GF-D8 (cell line): ENCODE data around the gene CDK4.
"Not testable (repeated sequence)": the region's sequence is repeated elsewhere in the genome, so short reads cannot be mapped to it uniquely, and the experiment has no call there.

Experiments
- DNase-seq: peaks from one replicate; lab custom pipeline; 2025; lab: John Stamatoyannopoulos, UW

Gene CDK4

GRCh38 chr12:57724003-57724935 is 27.8 kb downstream of the CDK4 start:
- no peak for DNase-seq

DNA sequence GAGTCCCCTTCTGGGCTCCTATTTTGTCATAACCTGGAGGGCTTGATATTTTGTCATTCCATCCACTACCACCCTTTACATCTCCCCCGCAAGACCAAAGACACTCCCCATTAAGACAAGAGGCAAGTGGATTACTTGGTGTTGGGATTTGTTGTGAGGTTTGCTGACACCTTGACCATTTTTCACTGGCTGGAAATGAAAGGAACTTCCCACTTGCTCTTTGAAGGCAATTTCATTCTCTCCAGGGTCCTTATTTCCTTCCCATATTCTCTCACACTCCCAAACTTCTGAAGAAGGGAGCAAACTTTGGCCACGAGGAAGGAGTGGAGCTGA is 28.5 kb downstream of the CDK4 start:
- no peak for DNase-seq

DNA sequence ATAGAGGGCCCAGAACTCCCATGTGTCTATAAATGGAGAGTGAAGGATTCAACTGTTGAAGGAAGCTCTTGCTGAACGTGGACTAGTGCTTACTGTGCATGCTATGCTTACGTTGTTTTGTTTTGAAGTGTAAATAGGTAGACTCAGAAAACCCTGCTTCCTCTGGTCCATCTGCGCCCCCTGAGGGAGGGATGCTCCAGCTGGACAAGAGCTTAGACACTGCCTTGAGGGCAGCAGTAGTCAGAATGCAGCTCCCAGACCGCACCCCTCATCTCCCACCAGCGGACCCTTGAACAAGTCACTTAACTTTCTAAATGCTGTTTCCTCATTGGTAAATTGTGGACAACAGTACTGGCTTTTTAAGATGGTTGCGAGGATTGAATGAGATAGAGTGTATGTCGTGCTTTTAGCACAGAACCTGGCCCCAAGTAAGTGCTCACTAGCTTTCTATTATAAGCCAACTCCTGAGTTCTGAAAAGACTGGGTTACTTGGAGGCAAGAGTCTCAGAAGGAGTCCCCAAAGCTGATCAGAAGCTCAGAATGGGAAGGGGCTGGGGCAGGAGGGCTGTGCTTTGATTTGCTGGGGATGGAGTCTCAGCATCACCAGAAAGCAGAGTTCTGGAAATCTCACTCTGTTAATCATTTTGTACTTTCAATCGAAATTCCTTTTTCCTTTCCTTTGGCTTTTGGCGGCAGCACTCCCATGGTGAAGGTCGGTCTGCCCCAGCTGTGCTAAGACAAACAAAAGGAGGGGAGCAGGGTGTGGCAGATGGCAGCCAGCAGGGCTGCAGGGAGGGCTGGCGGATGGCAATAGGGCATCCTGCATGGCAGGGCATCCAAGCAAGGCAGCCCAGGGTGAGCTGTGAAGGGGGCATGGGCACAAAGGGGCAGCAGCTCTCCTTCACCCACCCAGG is 29.1 kb downstream of the CDK4 start:
- no peak for DNase-seq

- not testable (repeated sequence) for DNase-seq
Observed at GRCh38 chr12:57721846-57722608, 30.1 kb downstream of the CDK4 start.

DNA sequence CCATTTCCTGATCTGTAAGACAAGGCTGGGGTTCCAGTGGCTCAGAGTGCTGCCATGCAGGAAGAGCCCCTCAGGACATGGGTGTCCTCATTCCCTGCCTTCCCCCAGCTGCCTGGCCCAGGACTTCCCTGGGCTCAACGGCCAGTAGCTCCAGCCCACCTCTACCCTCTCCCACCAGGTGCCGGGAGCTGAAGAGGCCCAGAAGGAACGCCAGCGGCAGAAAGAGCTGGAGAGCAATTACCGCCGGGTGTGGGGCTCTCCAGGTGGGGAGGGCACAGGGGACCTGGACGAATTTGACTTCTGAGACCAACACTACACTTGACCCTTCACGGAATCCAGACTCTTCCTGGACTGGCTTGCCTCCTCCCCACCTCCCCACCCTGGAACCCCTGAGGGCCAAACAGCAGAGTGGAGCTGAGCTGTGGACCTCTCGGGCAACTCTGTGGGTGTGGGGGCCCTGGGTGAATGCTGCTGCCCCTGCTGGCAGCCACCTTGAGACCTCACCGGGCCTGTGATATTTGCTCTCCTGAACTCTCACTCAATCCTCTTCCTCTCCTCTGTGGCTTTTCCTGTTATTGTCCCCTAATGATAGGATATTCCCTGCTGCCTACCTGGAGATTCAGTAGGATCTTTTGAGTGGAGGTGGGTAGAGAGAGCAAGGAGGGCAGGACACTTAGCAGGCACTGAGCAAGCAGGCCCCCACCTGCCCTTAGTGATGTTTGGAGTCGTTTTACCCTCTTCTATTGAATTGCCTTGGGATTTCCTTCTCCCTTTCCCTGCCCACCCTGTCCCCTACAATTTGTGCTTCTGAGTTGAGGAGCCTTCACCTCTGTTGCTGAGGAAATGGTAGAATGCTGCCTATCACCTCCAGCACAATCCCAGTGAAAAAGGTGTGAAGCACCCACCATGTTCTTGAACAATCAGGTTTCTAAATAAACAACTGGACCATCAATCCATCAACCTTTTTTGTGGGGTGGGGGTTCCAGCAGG is 31.2 kb downstream of the CDK4 start:
- DNase-seq: no peak

DNA sequence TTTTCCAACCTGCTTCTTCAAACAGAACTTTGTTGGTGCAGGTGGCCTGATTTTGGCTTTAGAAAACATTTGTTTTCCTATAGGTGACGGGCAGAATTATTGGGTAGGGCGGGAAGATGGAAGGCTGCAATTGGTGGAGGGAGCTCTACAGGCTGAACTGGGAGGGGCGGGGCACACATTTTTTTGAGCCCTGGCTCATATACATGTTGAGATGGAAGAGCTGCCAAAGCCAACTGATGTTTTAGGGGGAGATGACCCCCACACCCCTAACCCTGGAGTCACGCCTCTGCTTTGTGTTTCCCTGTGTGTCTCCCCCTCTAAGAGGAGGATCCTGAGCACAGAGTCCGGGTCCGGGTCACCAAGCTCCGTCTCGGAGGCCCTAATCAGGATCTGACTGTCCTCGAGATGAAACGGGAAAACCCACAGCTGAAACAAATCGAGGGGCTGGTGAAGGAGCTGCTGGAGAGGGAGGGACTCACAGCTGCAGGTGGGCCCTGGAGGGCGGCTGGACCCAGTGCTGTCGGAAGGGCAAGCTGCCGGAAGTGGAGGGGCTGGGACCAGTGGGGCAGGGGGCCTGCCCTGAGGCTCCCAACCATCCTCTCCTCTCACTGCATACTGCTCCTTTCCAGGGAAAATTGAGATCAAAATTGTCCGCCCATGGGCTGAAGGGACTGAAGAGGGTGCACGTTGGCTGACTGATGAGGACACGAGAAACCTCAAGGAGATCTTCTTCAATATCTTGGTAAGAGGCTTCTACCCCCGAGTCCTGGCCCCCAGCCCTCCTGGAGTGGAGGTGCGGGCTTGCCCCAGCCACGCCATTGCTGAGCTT is 32.1 kb downstream of the CDK4 start:
- DNase-seq: no peak

DNA sequence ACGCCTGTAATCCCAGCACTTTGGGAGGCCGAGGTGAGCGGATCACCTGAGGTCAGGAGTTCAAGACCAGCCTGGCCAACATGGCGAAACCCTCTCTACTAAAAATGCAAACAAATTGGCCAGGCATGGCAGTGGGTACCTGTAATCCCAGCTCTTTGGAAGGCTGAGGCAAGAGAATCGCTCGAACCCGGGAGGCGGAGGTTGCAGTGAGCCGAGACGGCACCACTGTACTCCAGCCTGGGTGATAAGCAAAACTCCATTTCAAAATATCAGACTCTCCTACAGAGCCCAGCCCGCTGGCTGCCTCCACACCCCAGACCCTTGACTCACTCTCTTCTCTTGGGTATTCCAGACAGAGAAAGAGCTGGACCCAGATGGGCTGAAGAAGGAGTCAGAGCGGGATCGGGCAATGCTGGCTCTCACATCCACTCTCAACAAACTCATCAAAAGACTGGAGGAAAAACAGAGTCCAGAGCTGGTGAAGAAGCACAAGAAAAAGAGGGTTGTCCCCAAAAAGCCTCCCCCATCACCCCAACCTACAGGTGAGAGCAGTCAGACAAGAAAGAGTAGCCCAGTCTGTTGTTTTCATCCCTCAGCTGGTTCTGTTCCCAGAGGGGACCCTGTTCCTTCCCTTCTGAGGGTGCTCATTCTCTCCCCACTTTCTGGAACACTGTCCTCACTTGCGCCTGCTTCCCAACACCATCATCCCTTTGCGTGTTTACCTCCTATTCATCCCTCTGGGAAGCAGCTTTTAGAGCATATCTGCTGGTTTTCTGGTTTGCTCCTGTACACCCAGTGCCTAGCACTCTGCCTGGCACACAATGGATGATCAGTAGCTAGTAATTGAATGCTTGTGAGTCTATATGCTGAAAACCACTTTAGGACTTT is 33.2 kb downstream of the CDK4 start:
- no peak for DNase-seq

DNA sequence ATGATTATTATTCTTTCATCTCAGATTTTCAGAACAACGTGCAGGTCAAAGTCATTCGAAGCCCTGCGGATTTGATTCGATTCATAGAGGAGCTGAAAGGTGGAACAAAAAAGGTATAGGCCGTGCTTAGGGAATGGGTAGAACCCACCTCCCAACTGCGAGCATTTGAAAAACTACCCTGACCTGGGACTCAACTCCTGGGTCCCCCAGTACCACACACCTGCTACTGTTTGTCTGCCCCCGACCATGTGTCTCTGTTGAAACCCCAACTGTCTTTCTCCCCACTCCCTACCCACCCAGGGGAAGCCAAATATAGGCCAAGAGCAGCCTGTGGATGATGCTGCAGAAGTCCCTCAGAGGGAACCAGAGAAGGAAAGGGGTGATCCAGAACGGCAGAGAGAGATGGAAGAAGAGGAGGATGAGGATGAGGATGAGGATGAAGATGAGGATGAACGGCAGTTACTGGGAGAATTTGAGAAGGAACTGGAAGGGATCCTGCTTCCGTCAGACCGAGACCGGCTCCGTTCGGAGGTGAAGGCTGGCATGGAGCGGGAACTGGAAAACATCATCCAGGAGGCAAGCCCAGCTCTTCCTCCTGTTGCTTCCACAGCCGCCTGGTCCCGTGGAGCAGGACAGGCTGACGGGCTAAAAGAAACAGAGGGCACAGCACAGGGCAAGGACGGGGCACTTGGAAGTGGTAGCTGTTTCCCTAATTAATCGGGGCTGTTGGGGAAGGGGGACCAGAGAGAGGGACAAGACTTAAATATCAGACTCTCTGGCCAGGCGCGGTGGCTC is 34.1 kb downstream of the CDK4 start:
- no peak for DNase-seq

DNA sequence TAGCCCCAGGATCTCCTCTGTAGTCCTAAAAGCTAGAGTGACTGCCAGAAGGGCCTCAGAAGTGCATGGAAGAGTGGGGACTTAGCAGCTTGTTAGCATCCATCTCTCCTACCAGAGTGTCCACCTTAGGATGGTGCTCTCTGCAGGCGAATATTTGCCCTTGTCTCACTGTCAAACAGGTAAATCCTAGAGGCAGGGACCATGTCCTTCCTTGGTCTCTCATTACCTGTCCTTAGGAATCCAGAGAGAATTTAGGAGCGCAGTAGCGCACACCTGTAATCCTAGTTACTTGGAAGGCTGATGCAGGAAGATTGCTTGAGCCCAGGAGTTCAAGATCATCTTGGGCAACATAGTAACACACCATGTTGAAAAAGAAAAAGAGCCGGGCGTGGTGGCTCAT is 35.0 kb downstream of the CDK4 start:
- DNase-seq: no peak

GRCh38 chr12:57716305-57716704 is 35.8 kb downstream of the CDK4 start:
- DNase-seq: no peak

GRCh38 chr12:57715786-57716185 is 36.3 kb downstream of the CDK4 start:
- no peak for DNase-seq

DNA sequence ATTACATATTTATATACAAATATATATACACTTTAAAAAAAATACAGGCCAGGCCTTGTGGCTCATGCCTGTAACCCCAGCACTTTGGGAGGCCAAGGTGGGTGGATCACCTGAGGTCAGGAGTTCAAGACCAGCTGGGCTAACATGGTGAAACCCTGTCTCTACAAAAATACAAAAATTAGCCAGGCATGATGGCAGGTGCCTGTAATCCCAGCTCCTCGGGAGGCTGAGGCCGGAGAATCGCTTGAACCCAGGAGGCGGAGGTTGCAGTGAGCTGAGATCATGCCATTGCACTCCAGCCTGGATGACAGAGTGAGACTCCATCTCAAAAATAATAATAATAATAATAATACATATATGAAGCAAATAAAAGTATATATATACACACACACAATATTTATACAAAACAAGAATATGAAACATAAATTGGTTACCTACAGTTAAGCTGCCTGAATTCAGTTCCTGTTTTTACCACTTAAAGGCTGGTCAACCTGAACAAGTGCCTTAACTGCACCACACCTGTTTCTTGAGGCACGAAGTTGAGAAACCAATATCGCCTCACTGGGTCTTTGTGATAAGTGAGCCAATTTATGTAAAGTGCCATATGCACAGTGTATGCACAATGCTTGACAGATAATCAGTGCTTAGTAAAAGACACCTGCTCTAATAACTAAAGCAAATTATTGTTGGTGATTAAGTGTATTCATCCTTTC is 36.9 kb downstream of the CDK4 start:
- not testable (repeated sequence) for DNase-seq

GRCh38 chr12:57713209-57713608 is 38.9 kb downstream of the CDK4 start:
- DNase-seq: no peak

DNA sequence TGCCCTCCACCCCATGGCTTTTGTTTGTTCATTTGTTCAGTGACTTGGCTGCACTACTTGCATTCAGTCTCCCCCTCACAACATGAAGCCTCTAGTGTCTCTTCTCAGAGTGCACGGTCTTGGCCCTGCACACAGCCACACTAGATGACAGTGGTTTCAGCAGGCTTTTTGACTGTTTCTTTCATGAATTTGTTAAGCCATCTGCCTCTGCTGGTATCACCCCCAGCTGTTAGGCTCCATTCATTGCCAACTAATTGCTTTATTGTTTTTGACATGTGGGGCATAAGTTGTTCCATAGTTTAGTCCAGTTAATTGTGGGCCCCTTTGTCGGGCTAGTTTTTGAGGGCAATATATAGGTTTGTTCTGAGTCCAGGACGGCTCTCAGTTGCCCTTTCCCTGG is 39.4 kb downstream of the CDK4 start:
- no peak for DNase-seq

DNA sequence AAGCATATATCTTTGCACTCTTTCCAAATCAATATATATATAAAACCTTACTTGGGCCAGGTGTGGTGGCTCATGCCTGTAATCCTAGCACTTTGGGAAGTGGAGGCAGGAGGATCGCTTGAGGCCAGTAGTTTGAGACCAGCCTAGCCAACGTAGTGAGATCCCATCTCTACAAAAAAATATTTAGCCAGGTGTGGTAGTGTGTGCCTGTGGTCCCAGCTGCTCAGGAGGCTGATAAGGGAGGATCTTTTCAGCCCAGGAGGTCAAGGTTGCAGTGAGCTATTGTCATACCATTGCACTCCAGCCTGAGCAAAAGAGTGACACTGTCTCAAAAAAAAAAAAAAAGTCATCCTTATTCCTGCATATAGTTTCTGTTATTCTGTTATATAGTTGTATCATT is 43.8 kb downstream of the CDK4 start:
- no peak for DNase-seq

GRCh38 chr12:57707250-57707649 is 44.9 kb downstream of the CDK4 start:
- DNase-seq: no peak

GRCh38 chr12:57700317-57700716 is 51.8 kb downstream of the CDK4 start:
- no peak for DNase-seq

GRCh38 chr12:57698414-57698813 is 53.7 kb downstream of the CDK4 start:
- DNase-seq: no peak
